ENCODE data around the gene COPZ2. TPM values are rescaled to one million over a fixed set of nuclear protein-coding genes. Genes with fewer than 3 reads are reported as not detected.

The COPZ2 gene
- total and polyA plus RNA-seq, 9 of the 15 experiments (the other 6 are each of a cell fraction or from before 2014, with no cell fraction given): 0.22 to 0.49 TPM; not detected in 7

- no peak for TF ChIP-seq STAT5B (CRISPR knock-in tag; IDR thresholded peaks at IDR 0.05)
- TF ChIP-seq SMAD4 (CRISPR knock-in tag; conservative IDR thresholded peaks at IDR 0.05): peak; percentile 36; the same call in 1 of the 2 replicates
- no peak for TF ChIP-seq KAT2B (IDR thresholded peaks at IDR 0.05; ENCODE audit: low read depth, low read length)
- TF ChIP-seq FOXM1 (IDR thresholded peaks at IDR 0.05; ENCODE audit: low read depth): peak; percentile 35
- no peak for TF ChIP-seq FOXM1 (CRISPR knock-in tag; IDR thresholded peaks at IDR 0.05; ENCODE audit: low read depth)
- no peak for TF ChIP-seq PURB (CRISPR knock-in tag; IDR thresholded peaks at IDR 0.05; ENCODE audit: low read depth)
- no peak for TF ChIP-seq RB1 (IDR thresholded peaks at IDR 0.05; ENCODE audit: low read depth)
- no peak for TF ChIP-seq CREBBP (IDR thresholded peaks at IDR 0.05; ENCODE audit: low read depth, low read length)
- peak; percentile 36; the same call in 1 of the 2 replicates for TF ChIP-seq NCOR1 (IDR thresholded peaks at IDR 0.05)
- peak; percentile 38; the same call in 1 of the 2 replicates for TF ChIP-seq ESRRA (IDR thresholded peaks at IDR 0.05; ENCODE audit: borderline replicate concordance, low read depth)
- TF ChIP-seq CHD1 (IDR thresholded peaks at IDR 0.05; ENCODE audit: low read length): peak; percentile 37
- TF ChIP-seq E4F1 (CRISPR knock-in tag; IDR thresholded peaks at IDR 0.05; ENCODE audit: borderline replicate concordance): no peak
- TF ChIP-seq NFIC (IDR thresholded peaks at IDR 0.05): peak; percentile 54
- TF ChIP-seq ZNF511 (CRISPR knock-in tag; IDR thresholded peaks at IDR 0.05): no peak
- TF ChIP-seq ZNF444 (CRISPR knock-in tag; IDR thresholded peaks at IDR 0.05): no peak
- no peak for TF ChIP-seq ZFX (CRISPR knock-in tag; IDR thresholded peaks at IDR 0.05)
- TF ChIP-seq ZBTB40 (IDR thresholded peaks at IDR 0.05): no peak
- TF ChIP-seq ZBTB40 (CRISPR knock-in tag; IDR thresholded peaks at IDR 0.05): no peak
Observed at GRCh38 chr17:47982091-47982617, 55.4 kb downstream of the COPZ2 start (continued).

Measured in K562 (cell line).